Activated naive CD4-positive, alpha-beta T cell treated with anti-CD3 and anti-CD28 coated beads, Interleukin-2, amount 10 ng/mL, durations not matched to agents 7 days and 5 days (primary cell): ENCODE measurements around the gene IL1RAPL2.
"Not testable (repeated sequence)": the region's sequence is repeated elsewhere in the genome, so short reads cannot be mapped to it uniquely, and the experiment has no call there.

Experiments
- CTCF ChIA-PET: fragments of 350-600 bp; sonication (Branson Sonifier 250); formaldehyde crosslinking; loops from one replicate; lab custom pipeline; 2021; ENCODE audit warnings: antibody characterized with exemption; lab: Charles Lee
- DNase-seq: peaks from one replicate; pipeline ENCODE4 v3.0.0-alpha.2; 2020
- H3K27ac Mint-ChIP-seq: one replicate; pipeline ENCODE4 v1.8.0; 2021; ENCODE audit warnings: mild to moderate bottlenecking, moderate library complexity, mixed read lengths
- H3K27me3 Mint-ChIP-seq: one replicate; pipeline ENCODE4 v1.8.0; 2021; ENCODE audit warnings: mild to moderate bottlenecking, mixed read lengths
- H3K36me3 Mint-ChIP-seq: one replicate; pipeline ENCODE4 v1.8.0; 2021; ENCODE audit warnings: mixed read lengths
- H3K4me1 Mint-ChIP-seq: one replicate; pipeline ENCODE4 v1.8.0; 2021; ENCODE audit warnings: mixed read lengths
- H3K4me3 Mint-ChIP-seq: one replicate; pipeline ENCODE4 v1.8.0; 2021; ENCODE audit warnings: mild to moderate bottlenecking, moderate library complexity, mixed read lengths
- H3K9me3 Mint-ChIP-seq: one replicate; pipeline ENCODE4 v1.8.0; 2021; ENCODE audit warnings: mixed read lengths

Gene IL1RAPL2

DNA sequence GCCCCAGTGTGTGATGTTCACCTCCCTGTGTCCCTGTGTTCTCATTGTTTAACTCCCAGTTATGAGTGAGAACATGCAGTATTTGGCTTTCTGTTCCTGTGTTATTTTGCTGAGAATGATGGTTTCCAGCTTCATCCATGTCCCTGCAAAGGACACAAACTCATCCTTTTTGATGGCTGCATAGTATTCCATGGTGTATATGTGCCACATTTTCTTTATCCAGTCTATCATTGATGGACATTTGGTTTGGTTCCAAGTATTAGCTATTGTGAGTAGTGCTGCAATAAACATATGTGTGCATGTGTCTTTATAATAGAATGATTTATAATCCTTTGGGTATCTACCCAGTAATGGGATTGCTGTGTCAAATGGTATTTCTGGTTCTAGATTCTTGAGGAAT is 1239.7 kb downstream of the IL1RAPL2 start:
- H3K4me3 Mint-ChIP-seq, CTCF ChIA-PET: not testable (repeated sequence)

DNA sequence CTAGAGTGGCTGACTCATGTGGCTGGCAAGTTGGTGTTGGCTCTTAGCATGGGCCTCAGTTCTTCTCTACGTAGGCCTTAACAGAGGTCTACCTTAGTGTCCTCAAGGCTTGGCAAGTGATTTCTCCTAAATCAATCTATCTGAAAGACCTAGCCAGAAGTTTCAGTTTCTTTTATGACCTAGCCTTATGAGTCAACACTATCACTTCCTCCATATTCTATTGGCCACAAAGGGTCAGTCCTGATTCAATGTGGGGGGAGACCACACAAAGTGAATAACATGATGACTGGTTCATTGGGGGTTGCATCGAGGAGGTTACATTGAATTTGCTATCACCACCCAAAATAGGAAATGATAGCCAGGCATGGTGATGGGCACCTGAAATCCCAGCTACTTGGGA is 1250.5 kb downstream of the IL1RAPL2 start:
- CTCF ChIA-PET = no interaction called here
- DNase-seq = no peak
- no peak overlapping the region for H3K27ac Mint-ChIP-seq
- H3K4me3 Mint-ChIP-seq = no peak overlapping the region
- H3K27me3 Mint-ChIP-seq = peaks cover 7% of the 10 kb centered on the region
- H3K4me1 Mint-ChIP-seq = no peaks in the 10 kb centered on the region
- no peaks in the 10 kb centered on the region for H3K9me3 Mint-ChIP-seq
- no peaks in the 10 kb centered on the region for H3K36me3 Mint-ChIP-seq

More for the DNA sequence above, 1239.7 kb downstream of the IL1RAPL2 start:
- not testable (repeated sequence) for H3K27me3 Mint-ChIP-seq, H3K4me1 Mint-ChIP-seq, H3K36me3 Mint-ChIP-seq, H3K9me3 Mint-ChIP-seq, DNase-seq, H3K27ac Mint-ChIP-seq
